HS-27A (cell line): ENCODE measurements around the gene SLC10A1.
"Not testable (repeated sequence)": the region's sequence is repeated elsewhere in the genome, so short reads cannot be mapped to it uniquely, and the experiment has no call there.

Experiments
- DNase-seq: peaks from one replicate; pipeline ENCODE4 v3.0.0-alpha.2; 2012; ENCODE audit warnings: low read depth, missing footprints

SLC10A1 gene

DNA sequence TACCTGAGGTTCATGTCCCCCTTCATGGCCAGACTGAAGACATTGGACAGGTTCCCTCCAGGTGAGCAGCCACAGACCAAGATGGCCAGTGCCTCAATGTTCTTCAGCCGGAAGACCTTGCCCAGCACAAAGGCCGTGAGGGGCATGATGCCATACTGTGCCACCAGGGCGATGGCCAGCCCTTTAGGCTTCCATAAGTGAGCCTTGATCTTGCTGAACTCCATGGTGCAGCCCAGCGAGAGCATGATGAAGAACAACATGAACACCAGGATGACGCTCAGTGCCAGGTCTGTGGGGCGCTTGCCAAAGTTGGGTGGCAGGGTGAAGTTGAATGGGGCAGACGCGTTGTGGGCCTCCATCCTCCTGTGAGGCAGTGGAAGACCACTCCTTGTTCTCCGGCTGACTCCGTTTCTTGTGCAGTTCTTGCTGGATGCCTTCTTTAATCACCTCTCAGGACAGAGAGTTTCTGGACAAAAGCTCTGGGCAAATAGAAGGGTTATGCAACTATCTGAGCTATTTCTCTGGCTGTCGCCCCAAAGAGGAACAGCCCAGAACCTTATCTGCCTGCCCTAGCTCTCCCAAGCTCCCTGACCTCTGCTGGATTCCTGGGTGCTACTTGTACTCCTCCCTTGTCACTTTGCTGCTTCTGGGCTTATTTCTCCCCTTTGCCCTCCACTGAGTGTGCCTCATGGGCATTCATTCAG lies at the start of gene SLC10A1:
TSS of gene SLC10A1 (minus strand) at position 445 of the 704 bp plus-strand sequence. CDS start at position 359, 86 bp downstream.
- DNase-seq = no peak

DNA sequence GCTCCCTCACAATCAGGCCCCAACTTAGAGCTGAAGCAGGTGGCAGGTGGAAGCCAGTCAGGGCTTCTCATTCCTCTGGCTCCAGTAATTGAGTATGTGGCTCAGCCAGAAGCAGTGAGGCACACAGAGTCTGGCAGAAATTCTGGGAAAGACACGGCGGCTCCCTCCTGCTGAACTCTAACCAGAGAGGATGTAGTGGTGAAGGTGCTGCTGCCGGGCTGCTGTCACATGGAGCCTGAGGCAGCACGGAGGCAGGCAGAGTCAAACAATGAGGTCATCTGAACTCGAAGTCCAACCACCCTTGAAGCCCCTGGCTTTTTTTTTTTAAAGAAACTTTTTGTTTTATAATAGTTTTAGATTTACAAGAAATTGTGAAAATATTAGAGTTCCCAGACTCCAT lies 48.7 kb upstream of the SLC10A1 start:
- DNase-seq = no peak

DNA sequence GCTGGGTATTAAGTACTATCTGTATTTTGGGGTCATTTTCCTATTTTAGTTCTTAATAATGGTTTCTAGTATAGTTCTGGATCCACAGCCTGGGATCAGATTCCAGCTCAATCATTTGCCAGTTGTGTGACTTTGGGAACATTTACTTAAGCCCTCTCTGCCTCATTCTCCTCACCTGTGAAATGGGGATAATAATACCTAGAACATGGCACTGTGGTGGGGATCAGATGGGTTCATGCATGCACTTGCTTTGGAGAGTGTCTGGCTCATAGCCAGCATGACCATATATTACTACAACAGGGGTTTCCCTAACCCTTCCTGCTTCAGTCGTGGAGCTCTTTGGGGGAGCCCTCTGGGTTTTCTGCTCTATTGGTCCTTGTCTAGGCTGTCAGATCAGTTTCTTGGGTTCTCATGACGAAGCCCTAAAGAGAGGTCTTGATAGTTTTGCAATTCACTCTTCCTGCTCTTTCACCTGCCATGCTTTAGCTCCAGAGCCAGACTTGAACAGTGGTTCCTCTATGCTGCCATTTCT lies 48.1 kb upstream of the SLC10A1 start:
- DNase-seq = no peak

DNA sequence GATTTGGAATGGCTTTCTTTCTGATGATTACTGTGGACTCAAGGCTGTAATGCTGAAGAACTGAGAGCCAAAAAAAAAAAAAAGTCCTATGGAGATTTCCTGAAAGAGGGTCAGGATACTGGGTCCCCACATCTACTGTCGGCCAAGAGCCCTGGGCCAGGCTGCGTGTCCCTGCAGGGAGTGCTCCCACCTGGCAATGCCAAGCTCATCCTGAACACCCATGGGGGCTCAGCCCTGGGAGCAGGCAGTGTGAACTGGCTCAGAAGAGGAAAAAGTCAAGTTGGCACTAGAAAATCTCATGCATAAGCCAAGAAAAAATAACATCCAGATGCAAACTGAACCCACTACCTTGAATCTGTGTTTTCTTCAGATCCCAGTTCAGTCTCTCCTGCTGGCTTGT lies 47.1 kb upstream of the SLC10A1 start:
- no peak for DNase-seq

DNA sequence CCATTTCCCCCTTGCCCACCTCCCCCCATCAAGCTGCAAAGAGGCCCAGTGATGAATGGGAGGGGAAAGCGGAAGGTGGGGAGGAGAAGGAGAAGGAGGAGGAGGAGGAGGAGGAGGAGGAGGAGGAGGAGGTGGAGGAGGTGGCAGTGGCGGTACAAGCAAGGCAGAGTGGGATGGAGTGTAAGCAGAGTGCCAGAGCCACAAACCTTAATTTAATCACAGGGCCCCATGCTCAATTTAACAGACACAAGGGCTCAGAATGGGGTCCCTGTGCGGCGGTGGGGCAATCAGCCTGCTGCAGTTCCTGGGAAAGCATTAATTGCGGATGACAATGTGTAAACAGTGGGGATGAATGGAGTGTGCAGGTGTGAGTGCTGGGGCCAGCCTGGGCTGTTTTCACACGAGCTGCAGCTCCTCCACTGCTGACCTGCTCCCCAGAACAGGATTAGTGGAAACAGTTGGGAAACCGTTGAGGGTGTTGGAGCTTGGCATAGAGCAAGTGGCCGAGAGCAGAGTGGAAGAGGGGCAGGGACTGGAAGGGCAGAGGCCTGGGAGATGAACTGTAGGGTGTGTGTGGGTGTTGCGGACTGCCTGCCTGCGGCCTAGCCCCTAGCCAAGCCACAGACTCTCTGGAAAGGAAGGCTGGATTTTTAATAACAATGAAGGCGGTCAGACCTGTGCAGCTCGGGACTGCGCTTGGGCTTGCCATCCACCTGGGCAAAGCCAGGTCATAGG lies 45.8 kb upstream of the SLC10A1 start:
- DNase-seq = no peak

DNA sequence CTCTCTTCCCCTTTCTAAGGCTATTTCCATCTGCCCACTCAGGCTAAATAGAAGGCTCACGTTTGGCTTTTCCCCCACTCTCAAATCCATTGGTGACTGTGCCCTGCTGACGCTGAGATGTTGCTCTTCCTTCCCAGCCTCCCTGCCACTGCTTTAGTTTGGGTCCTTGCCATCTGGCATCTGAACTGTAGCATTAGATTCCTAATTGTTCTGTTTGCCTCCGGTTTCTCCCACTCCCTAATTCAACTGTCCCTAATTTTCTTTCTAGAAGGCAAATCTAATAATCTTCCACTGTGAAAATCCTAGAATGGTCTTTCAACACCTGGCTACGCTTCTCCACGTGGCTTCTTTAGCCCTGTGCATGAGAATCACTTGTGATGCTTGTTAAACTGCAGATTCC lies 44.6 kb upstream of the SLC10A1 start:
- no peak for DNase-seq

DNA sequence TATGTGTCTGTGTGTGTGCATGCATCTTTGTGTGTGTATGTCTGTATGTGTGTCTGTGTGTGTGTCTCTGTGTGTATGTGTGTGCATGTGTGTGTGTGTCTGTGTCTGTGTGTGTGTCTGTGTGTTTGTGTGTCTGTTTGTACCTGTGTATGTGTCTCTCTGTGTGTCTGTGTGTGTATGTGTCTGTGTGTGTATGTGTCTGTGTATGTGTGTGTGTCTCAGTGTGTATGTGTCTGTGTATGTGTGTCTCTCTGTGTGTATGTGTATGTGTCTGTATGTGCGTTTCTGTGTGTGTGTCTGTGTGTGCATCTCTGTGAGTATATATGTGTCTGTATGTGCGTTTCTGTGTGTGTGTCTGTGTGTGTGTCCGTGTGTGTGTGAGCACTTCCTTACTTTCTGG lies 42.6 kb upstream of the SLC10A1 start:
- no peak for DNase-seq

DNA sequence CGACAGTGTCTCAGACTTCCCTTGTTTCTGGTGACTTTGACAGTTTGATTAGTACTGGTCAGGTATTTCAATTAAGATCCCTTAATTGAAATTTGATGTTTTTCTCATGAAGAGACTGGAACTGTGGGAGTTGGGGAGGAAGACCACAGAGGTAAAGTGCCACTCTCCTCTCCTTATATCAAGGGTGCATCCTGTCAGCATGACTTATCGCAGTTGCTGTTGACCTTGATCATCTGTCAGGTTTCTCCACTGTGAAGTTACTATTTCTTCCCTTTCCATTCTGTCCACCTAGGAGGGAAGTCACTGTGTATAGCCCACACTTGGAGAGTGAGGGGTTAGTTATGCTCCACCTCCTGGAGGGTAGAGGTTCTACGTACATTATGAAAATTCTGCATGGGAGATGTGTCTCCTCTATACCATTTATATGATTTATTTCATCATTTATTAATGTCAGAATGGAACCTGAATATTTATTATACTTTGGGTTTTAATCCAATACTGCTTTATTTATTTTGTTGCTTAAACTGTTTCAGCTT lies 41.9 kb upstream of the SLC10A1 start:
- DNase-seq = no peak

DNA sequence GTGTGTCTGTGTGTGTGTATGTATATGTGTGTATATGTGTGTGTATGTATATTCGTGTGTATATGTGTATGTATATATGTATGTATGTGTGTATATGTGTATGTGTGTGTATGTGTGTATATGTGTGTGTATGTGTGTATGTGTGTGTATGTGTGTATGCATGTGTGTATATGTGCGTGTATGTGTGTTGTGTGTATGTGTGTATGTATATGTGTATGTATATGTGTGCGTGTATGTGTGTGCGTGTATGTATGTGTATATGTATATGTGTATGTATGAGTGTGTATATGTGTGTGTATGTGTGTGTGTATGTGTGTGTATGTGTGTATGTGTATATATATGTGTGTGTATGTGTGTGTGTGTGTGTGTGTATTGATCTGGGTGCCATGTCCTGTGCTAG lies 31.8 kb upstream of the SLC10A1 start:
- DNase-seq = no peak

DNA sequence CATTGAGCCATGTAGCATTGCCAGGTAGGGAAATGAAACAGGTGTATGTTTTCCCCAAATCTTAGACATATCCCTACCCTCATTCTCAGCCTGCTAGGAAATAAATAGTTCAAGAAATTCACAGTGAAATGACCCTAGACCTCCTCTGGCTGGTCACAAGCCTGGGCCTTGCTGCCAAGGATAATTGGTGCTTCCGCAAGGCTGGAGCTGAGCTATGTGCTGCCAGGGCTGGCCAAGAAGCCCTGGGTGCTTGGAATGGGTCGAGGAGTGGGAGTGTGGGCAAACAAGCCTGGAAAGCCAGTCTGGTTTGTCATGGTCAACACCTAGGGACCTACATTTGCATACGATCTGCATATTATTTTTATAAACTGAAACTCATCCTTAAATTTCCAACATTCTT lies 31.3 kb upstream of the SLC10A1 start:
- DNase-seq = no peak

DNA sequence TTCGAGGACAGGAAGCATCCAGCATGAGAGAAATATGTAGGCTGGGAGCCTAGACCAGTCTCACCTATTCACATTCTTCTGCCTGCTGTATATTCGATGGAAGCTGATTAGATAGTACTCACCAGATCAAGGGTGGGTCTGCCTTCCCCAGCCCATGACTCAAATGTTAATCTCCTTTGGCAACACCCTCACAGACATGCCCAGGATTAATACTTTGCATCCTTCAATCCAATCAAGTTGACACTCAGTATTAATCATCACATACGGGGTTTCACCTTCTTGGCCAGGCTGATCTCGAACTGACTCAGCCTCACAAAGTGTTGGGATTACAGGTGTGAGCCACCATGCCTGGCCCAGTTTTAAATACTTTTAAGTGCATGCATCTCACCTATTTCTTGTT lies 30.5 kb upstream of the SLC10A1 start:
- no peak for DNase-seq

DNA sequence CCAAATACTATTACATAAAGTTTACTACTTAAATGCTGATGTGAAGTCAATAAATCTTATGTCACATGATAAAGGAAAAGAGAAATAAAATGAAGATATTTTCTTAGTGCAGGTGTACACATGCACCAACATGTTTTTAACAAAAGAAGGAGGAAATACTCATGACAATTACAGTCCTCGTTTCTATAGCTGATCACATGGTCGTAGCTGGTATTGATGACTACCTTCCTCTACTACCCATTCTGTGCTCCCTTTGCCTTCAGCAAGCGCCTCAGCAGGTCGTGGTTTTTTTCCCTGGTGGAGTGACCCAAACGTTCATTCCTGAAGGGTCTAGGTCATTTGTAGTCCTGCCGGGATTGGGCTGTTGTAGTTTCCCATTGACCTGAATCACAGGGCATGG lies 25.4 kb upstream of the SLC10A1 start:
- no peak for DNase-seq

DNA sequence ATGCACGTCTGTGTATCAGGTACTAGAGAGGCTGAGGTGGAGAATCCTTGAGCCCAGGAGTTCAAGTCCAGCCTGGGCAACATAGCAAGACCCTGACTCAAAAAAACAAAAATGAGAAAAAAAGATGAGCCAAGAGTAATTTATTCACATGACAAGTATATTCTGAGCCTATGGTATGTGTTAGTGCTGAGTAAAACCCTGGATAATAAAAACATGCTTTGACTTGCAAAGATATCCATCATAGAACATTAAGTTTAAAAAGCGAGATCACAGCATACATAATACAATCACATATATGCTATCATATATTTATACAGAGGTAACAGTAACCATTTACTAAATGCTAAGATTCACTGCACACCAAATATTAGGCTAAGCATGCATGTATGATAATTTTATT lies 23.9 kb upstream of the SLC10A1 start:
- DNase-seq = no peak

DNA sequence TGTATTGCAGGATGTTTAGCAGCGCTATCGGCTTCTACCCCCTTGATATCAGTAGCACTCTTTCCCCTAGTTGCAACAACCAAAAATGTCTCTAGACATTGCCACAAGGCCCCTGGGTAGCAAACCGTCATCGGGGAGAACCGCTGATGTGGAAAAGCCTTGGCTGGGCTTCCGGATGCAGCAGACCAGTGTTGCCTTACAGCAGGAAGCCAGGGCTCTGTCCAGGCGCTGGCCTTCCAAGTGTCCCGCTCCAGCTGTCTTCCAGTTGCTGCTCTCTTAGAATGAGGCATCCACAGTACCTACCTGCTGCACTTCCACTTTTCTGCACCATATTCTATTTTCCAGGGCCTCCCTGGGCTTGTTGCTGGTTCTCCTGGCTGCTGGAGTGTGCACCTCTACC lies 22.6 kb upstream of the SLC10A1 start:
- DNase-seq = no peak

DNA sequence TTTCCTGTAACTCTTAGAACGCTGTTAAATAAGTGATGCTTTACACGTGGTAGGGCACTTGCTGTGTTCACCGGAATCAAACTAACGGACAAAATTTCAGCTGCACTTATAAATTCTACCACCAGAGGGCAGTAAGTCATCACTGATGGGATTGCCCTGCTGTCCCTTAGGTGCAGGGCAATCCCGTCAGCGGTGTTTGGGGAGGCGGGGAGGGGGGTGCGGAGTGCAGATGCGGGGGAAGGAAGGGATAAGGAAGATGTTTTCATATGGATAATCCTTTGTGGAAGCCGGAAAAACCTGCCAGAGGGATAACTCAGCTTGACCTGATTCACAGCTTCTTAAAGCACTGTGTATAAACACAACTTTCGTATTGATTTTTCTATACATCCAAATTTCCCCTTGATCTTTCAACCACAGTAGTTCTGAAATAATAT lies 21.7 kb upstream of the SLC10A1 start:
- DNase-seq = peak; percentile 14

DNA sequence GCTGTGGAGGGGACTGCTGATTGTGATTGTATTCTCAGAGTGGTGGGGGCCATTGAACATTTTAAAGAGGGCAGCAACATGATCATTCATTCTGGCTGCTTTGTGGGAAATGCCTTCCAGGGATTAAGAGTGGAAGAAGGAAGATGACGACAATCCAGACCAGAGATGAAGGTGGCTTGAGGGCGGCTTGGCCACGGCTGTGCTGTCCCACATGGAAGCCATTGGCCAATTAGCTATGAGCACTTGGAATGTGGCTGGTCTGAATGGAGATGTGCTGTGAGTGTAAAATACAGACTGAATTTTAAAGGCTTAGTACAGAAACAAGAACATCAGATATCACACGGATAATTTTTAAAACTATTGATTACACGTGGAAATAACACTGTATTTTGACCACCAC lies 19.2 kb upstream of the SLC10A1 start:
- no peak for DNase-seq

DNA sequence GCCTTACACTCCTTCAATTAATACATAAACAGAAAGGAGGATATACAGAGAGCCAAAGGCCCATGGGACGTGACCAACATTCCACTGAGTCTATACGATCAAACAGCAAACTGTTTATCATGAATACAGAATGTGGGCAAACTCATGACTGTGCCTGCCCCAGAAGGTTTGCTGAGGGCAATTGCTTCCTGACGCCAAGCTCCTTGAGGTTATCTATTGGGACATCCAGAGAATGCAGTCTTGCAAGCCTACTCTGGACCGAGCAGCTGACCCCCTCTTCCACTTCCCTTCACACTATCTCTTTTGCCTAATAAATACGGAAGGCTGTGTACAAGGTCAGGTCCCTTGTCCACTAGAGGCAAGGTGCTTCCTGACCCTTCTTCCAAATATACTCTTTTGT lies 18.5 kb upstream of the SLC10A1 start:
- DNase-seq = no peak

DNA sequence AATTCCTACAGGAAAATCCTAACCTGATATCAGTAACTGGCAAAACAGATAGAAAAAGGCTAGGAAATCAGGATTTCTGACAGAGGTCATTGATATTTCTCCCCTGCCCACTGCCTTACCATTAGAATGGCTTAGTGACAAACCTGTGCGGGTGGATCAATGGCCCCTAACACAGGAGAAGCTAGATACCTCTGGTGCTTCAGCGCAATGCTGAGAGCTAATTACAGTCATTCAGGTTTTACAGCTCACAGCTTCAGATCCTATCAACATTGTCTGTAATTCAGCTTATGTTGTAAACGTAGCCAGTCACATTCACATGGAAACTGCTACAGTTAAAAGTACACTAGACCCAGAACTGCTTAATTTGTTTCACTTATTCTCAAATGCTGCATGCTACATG lies 17.4 kb upstream of the SLC10A1 start:
- no peak for DNase-seq

DNA sequence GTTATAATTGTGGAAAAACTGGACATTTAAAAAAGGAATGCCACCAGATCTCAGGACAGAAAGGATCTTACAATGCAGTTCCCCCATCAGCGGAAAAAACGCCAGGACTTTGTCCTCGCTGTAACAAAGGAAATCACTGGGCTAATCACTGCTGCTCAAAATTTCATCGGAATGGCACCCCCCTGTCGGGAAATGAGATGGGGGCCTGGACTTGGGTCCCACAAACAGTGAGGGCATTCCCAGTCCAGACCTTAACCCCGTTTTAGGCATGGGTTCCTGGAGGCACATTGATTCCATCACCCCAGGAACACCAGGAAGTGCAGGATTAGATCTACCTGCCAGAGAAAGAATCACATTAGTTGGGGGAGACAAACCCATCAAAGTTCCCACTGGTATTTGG lies 16.3 kb upstream of the SLC10A1 start:
- DNase-seq = not testable (repeated sequence)

DNA sequence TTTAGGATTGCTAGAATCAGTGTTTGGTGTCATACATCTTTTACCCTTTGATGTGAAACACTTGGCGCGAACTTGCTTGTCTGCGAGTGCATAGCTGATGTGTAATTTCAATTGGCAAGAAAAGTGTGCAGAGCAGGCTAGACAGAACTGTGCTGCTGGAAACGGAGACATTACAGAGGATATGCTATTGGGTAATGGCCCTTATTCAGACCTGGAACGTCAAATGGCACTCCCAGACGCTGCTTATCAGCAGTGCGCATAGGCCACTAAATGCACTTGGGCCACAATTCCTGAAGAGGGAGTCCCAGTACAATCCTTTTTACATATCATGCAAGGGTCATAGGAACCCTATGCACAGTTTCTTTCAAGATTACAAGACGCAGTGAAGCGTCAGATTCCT lies 15.7 kb upstream of the SLC10A1 start:
- no peak for DNase-seq

DNA sequence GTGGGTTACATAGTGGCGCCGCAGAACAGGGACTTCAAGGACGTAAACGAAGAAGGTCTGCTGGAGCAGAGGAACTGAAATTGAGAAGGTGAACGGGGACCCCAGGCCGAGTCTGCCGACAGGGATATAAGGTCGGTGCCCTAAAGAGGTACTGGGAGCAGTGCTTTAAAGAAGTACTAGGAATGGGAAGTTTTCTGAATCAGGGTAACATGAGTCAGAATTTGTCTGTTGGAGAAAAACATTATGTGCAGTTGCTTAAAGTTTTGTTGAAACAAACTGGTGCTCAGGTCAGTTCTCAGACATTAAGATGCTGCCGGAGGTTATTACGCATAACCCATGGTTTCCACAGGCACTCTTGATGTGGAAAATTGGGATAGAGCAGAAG lies 14.8 kb upstream of the SLC10A1 start:
- DNase-seq = no peak

DNA sequence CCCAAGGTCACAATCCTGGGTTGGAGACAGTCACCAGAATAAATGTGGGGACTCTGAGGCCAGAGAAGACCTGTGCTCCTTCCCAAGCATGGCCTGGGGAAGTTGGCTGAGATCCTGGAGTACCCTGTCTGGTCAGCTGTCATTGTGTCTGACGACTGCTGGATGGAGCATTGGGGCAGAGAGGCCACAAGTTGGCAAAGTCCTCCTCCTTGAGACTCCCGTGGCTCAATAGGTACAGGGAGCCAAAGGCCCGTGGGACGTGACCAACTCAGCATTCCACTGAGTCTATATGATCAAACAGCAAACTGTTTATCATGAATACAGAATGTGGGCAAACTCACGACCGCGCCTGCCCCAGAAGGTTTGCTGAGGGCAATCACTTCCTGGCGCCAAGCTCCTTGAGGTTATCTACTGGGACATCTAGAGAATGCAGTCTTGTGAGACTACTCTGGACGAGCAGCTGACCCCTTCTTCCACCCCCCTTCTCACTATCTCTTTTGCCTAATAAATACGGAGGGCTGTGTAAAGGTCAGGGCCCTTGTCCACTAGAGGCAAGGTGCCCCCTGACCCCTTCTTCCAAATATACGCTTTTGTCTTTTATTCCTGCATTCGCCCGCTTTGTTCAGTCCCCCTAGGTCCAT lies 14.3 kb upstream of the SLC10A1 start:
- no peak for DNase-seq
